Left renal cortex interstitium (tissue), 4 donors: ENCODE results near the gene SLC24A3. TPM values are rescaled to one million over a fixed set of nuclear protein-coding genes. Genes with fewer than 3 reads are reported as not detected.
"Not testable (repeated sequence)": the region's sequence is repeated elsewhere in the genome, so short reads cannot be mapped to it uniquely, and the experiment has no call there.

Source experiments
- DNase-seq, 4 donors: peaks; one replicate each; pipeline ENCODE4 v3.0.0-alpha.2; 2013; ENCODE audit warnings: low read depth in 4 of 4, low spot score in 2 of 4, missing footprints in 1 of 4
- polyA plus RNA-seq, 4 donors: library from polyadenylated mRNA; unstranded; fragments of 120-200 nt; gene quantifications; one replicate each; pipeline ENCODE4 v1.2.1, GENCODE V29; 2013; ENCODE audit not compliant: insufficient read length in 4 of 4

The SLC24A3 gene
- polyA plus RNA-seq, 4 donors: 3.8 to 6.3 (median 4.0) TPM

- no peak for DNase-seq
These were observed 397.3 kb downstream of the SLC24A3 start for GRCh38 chr20:19609642-19610223.

- no peak for DNase-seq
These were observed 403.2 kb downstream of the SLC24A3 start for GRCh38 chr20:19615629-19616028.

DNA sequence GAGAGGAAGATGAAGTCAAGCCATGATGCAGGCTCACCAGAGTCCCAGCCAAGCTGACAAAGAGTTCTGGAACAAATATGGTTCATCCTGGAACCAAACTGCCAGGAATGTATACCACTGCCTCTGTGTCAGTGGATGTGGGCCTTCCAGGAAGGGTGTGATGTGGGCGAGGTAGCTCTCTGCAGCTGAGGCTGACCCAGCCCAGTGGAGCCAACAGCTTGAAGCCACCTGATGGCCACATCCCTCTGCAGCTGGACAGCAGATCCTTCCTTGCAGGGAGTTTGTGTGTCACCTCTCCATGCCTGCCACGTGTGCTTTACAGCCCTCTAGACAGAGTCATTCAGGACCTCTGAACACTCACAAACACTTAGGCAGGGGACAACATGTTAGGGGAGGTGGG lies 403.6 kb downstream of the SLC24A3 start:
- no peak for DNase-seq

- DNase-seq: no peak
These were observed 404.2 kb downstream of the SLC24A3 start for GRCh38 chr20:19616620-19617019.

DNA sequence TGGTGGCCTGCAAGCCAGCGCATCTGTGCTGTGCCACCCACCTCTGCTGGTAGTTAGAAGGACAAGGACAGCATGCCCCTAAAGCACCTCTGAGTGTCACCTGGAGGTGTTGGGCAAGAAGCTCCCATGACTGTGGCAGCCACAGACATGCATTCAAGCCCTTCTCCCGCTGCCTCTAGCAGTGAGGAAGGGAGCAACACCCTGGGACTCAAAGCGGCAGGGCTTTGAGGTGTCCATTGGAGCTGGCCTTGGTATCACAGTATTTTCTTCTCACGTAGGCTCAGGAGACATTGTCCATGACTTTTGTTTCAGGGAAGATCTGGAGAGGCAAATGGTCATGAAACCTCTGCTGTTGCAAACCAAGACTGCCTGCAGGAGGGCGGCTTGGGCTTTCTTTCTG lies 404.8 kb downstream of the SLC24A3 start:
- no peak for DNase-seq

- no peak for DNase-seq
These were observed 406.3 kb downstream of the SLC24A3 start for GRCh38 chr20:19618711-19619110.

- DNase-seq: no peak
These were observed 407.5 kb downstream of the SLC24A3 start for GRCh38 chr20:19619904-19620430.

GRCh38 chr20:19620446-19620845 lies 408.0 kb downstream of the SLC24A3 start:
- no peak for DNase-seq

- no peak for DNase-seq
These were observed 408.6 kb downstream of the SLC24A3 start for GRCh38 chr20:19621072-19621471.

GRCh38 chr20:19624221-19624965 lies 412.0 kb downstream of the SLC24A3 start:
- DNase-seq: no peak

DNA sequence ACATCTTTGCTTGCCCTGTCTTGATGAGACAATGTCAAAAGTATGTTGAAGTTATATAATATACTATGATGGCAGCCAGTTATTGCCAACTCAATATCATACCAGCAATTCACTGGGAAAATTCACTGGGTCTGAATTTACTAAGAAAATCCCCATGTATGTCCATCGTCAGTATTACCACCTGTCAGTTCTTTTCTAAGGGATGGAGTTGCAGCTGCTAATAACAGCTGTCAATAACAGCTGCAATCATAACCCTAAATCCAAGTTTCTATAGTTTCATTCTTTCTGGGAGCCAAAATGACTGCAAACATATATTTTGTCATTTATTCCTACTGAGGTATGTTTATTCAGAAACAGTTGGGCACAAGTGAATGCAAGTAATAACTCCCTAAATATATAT lies 413.0 kb downstream of the SLC24A3 start:
- DNase-seq: no peak

DNA sequence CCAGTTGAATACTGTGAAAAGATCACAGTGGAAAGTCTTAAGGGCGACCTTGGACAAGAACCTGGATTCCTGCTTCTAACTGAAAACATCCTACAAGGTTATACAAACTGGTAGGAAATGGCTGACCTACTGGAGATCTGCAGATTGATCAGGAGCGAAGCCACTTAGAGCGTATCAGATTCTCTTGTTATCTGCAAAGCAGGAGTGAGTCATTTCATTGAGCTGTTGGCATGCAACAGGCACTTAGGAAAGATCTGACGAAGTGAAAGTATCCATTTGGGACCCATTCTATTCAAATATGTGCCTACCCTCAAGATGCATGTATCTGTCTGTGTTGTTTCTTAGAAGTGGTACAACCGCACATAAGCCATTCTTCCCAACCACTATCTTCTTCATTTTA lies 414.5 kb downstream of the SLC24A3 start:
- no peak for DNase-seq

DNA sequence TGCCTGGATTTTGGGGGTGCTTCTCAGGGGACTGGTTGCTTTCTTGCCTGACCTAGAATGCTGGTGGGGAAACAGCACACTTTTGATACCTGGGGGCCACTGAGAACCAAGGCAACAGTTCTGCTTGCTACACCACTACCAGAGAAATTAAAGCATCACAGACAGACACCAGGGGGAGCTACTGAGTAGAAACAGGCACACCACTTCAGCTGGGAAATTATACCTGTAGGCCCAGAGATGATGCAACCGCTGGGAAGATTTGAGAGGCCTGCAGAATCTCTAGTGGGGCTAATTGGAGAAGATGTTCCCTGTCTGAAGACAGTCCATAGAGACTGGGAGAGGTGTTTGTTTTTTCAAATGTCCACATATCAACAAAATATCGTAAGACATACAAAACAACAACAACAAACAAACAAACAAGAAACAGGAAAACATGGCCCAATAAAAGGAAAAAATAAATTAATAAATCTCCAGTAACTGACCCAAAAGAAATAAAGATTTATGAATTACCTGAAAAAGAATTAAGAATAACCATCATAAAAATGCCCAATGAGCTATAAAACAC lies 416.2 kb downstream of the SLC24A3 start:
- DNase-seq: no peak

GRCh38 chr20:19631410-19631809 lies 419.0 kb downstream of the SLC24A3 start:
- DNase-seq: no peak

- no peak for DNase-seq
These were observed 421.5 kb downstream of the SLC24A3 start for GRCh38 chr20:19633985-19634384.

DNA sequence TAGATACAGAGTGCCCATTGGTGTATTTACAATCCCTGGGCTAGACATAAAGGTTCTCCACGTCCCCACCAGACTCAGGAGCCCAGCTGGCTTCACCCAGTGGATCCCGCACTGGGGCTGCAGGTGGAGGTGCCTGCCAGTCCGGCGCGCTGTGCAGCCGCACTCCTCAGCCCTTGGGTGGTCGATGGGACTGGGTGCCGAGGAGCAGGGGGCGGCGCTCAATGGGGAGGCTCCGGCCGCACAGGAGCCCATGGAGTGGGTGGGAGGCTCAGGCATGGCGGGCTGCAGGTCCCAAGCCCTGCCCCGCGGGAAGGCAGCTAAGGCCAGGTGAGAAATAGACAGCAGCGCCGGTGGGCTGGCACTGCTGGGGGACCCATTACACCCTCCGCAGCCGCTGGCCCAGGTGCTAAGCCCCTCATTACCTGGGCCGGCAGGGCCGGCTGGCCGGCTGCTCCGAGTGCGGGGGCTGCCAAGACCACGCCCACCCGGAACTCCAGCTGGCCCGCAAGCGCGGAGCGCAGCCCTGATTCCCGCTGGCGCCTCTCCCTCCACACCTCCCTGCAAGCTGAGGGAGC lies 427.1 kb downstream of the SLC24A3 start:
- not testable (repeated sequence) for DNase-seq

- no peak for DNase-seq
These were observed 430.4 kb downstream of the SLC24A3 start for GRCh38 chr20:19642860-19643259.

- DNase-seq: no peak
These were observed 431.6 kb downstream of the SLC24A3 start for GRCh38 chr20:19644085-19644484.

DNA sequence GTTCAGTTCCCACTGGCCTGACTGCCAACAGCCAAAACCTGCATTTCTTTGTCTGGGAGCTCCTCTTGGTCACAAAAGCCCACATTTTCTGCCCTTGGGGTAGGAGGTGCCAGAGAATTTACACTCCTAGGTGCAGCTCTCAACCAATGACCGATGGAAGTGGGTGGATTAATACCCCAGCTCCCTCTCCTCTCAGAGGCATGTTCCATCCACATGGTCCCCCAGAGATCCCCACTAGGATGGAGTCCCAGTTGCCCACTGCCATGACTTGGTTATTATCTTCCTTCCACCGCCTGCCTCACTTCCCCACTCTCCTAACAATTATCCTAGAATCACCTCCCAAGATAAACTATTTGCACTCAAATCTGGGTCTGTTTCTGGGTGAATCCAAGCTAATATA lies 434.5 kb downstream of the SLC24A3 start:
- DNase-seq: no peak

- DNase-seq: no peak
These were observed 435.6 kb downstream of the SLC24A3 start for GRCh38 chr20:19648024-19648423.

DNA sequence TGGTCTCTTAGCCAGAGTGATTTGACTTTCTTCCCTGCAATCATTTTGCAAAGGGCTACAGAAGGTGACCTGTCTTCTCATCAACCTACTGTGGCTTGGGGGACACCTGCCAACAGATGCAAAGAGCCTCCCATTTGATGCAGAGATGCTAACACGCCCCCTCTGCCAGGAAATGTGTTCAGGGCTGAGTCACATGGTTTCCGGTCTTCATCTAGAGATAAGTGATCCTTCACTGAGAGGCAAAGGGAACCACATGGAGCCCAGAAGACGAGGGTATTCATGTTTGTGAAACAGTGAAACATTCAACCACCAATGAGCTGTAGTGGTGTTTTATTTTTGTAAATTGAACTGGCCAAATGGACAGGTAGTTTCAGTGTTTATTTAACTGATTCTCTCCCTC lies 436.6 kb downstream of the SLC24A3 start:
- DNase-seq: no peak
